Neural crest cell (in vitro differentiated cells): ENCODE measurements around the gene DOCK3. TPM values are rescaled to one million over a fixed set of nuclear protein-coding genes. Genes with fewer than 3 reads are reported as not detected.

ENCODE experiments used
- DNase-seq: peaks from one replicate; pipeline ENCODE4 v3.0.0; 2021; ENCODE audit warnings: low read depth, mixed read lengths, low spot score
- H3K27ac Mint-ChIP-seq: one replicate; pipeline ENCODE4 v1.8.0; 2021; ENCODE audit warnings: mild to moderate bottlenecking, mixed read lengths; ENCODE audit not compliant: unreplicated experiment
- H3K27me3 Mint-ChIP-seq: 2 replicates; pipeline ENCODE4 v1.8.0; 2021; ENCODE audit warnings: low read depth, mild to moderate bottlenecking, mixed read lengths
- H3K36me3 Mint-ChIP-seq: 2 replicates; pipeline ENCODE4 v1.8.0; 2021; ENCODE audit warnings: low read depth, mild to moderate bottlenecking, mixed read lengths
- H3K4me1 Mint-ChIP-seq: 2 replicates; pipeline ENCODE4 v1.8.0; 2021; ENCODE audit warnings: mixed read lengths
- H3K4me3 Mint-ChIP-seq: one replicate; pipeline ENCODE4 v1.8.0; 2021; ENCODE audit warnings: mild to moderate bottlenecking, mixed read lengths
- H3K9me3 Mint-ChIP-seq: 2 replicates; pipeline ENCODE4 v1.8.0; 2021; ENCODE audit warnings: mixed read lengths
- total RNA-seq: library from RNA; stranded (reverse); gene quantifications from 2 replicates; pipeline ENCODE4 v1.2.1, GENCODE V29; 2021
- TF ChIP-seq, protein P1 (sequence below): fragments of 200-600 bp; sonication (generic); conservative IDR thresholded peaks from 2 replicates; pipeline ENCODE4 v1.5.0; 2021; ENCODE audit warnings: antibody characterized with exemption, mild to moderate bottlenecking

The DOCK3 gene
- total RNA-seq, 1 donor from 2014 or later: 5.0 TPM

DNA sequence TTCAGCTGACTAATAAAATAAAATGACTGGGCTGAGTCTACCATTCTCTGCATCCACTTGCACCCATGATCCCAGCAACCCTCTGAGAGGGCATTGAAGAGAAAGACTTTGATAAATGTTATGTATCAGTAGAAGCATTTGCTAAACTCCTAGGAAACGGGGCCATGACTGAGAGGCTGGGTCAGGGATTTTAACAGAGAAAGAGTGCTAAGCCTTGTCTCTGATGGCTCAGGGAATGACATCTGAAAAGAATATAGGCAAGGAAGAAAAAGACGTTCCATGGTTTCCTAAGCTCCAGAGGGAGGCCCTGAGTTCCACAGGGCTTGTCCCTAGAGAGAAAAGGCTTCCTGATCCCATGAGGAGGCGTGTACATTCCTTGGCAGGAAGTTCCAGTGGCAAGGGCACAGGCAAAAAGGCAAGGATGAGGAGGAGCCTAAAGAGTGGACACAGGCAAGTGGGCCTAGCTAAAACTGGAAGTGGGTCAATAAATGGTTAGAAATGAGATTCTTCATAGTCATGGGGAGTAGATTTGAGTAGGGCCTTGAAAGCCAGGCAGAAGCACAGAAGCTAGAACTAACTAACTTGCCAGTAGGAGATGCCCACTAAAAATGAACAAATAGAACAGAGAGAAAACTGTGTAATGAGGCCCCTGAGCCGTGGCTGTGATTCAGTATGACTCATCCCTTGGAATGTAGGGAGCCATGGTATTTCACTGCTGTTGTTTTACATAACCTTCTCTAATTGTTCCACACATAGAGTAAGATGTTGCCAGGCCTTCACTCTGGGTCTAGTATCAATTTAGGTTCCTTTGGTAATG lies 665.5 kb downstream of the DOCK3 start:
- H3K4me3 Mint-ChIP-seq: no peak overlapping the region
- H3K27ac Mint-ChIP-seq: peak overlapping the region; percentile 52
- TF ChIP-seq, protein P1, sequence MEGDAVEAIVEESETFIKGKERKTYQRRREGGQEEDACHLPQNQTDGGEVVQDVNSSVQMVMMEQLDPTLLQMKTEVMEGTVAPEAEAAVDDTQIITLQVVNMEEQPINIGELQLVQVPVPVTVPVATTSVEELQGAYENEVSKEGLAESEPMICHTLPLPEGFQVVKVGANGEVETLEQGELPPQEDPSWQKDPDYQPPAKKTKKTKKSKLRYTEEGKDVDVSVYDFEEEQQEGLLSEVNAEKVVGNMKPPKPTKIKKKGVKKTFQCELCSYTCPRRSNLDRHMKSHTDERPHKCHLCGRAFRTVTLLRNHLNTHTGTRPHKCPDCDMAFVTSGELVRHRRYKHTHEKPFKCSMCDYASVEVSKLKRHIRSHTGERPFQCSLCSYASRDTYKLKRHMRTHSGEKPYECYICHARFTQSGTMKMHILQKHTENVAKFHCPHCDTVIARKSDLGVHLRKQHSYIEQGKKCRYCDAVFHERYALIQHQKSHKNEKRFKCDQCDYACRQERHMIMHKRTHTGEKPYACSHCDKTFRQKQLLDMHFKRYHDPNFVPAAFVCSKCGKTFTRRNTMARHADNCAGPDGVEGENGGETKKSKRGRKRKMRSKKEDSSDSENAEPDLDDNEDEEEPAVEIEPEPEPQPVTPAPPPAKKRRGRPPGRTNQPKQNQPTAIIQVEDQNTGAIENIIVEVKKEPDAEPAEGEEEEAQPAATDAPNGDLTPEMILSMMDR: no peak

GRCh38 chr3:51340989-51341636 lies 666.4 kb downstream of the DOCK3 start:
- Mint-ChIP-seq H3K27me3 (no peaks in the 10 kb centered on the region), H3K4me1 (peaks cover 10% of the 10 kb centered on the region), H3K9me3 (no peaks in the 10 kb centered on the region), H3K4me3 (no peak overlapping the region), H3K36me3 (peaks cover 4% of the 10 kb centered on the region), H3K27ac (no peak overlapping the region)
- DNase-seq: no peak
- TF ChIP-seq, protein P1: no peak

More for the DNA sequence above, 665.5 kb downstream of the DOCK3 start:
- no peaks in the 10 kb centered on the region for H3K27me3 Mint-ChIP-seq
- H3K9me3 Mint-ChIP-seq: no peaks in the 10 kb centered on the region
- no peak for DNase-seq
- peaks cover 10% of the 10 kb centered on the region for H3K4me1 Mint-ChIP-seq
- peaks cover 4% of the 10 kb centered on the region for H3K36me3 Mint-ChIP-seq

- Mint-ChIP-seq H3K27ac (no peak overlapping the region), H3K4me1 (peaks cover 10% of the 10 kb centered on the region), H3K36me3 (peaks cover 2% of the 10 kb centered on the region), H3K9me3 (no peaks in the 10 kb centered on the region), H3K27me3 (no peaks in the 10 kb centered on the region), H3K4me3 (no peak overlapping the region)
- TF ChIP-seq, protein P1: no peak
- no peak for DNase-seq
Observed at GRCh38 chr3:51343918-51344687, 669.4 kb downstream of the DOCK3 start.

GRCh38 chr3:51350751-51351150 lies 676.0 kb downstream of the DOCK3 start:
- peaks cover 5% of the 10 kb centered on the region for H3K9me3 Mint-ChIP-seq
- no peak overlapping the region for H3K27ac Mint-ChIP-seq
- no peaks in the 10 kb centered on the region for H3K36me3 Mint-ChIP-seq
- no peak for DNase-seq
- TF ChIP-seq, protein P1: no peak
- no peaks in the 10 kb centered on the region for H3K4me1 Mint-ChIP-seq
- no peak overlapping the region for H3K4me3 Mint-ChIP-seq
- no peaks in the 10 kb centered on the region for H3K27me3 Mint-ChIP-seq

GRCh38 chr3:51353131-51353530 lies 678.4 kb downstream of the DOCK3 start:
- Mint-ChIP-seq H3K27ac (no peak overlapping the region), H3K4me1 (no peaks in the 10 kb centered on the region), H3K4me3 (no peak overlapping the region), H3K27me3 (no peaks in the 10 kb centered on the region), H3K9me3 (peaks cover 5% of the 10 kb centered on the region), H3K36me3 (no peaks in the 10 kb centered on the region)
- TF ChIP-seq, protein P1: no peak
- DNase-seq: no peak
